ENCODE data around the gene RNF212B. TPM values are rescaled to one million over a fixed set of nuclear protein-coding genes. Genes with fewer than 3 reads are reported as not detected.

RNF212B gene
- total and polyA plus RNA-seq, 10 of the 15 experiments (the other 5 are each of a cell fraction or from before 2014, with no cell fraction given): not detected

DNA sequence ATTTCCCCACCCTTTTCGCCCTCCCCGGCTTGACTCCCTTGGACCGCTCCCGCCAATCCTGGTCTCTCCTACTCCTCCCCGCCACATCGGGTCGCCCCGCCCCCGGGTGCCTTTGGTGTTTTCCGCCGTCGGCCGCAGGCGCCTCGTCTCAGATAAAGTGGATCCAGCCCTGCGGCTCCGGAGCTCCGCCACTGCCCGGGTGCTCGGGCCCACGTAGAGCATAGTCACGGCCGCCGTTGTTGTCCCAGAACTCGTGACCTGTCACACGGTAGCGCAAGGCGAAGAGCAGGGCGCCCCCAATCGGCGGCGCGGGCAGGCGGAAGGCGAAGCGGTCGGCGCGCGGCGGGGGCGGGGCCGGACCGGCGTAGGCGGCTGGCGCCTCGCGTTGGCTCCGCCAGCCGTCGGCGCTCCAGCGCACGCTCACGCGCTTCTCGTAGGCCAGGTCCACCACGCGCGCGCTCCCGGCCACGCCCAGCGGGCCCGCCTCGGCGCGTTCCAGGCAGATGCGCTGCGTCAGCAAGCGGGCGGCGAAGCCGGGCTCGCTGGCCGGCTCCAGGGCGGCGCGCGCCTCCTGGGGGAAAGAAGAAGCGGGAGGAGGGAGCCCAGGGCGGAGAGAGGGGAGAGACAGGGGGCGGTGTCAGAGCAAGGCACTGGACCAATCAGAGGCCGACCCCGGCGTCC lies 63.7 kb downstream of the RNF212B start (continued):
- no peak for TF ChIP-seq RBBP5 (conservative IDR thresholded peaks at IDR 0.05)
- TF ChIP-seq SRF (IDR thresholded peaks at IDR 0.05; ENCODE audit: low read depth in 2 of 2, low read length in 2 of 2): no peak
- peak; percentile 78 for TF ChIP-seq POLR2A (IDR thresholded peaks at IDR 0.05; ENCODE audit: low read depth, low read length)
- no peak for TF ChIP-seq PRDM15 (CRISPR knock-in tag; IDR thresholded peaks at IDR 0.05)
- TF ChIP-seq, protein P1, sequence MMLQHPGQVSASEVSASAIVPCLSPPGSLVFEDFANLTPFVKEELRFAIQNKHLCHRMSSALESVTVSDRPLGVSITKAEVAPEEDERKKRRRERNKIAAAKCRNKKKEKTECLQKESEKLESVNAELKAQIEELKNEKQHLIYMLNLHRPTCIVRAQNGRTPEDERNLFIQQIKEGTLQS (IDR thresholded peaks at IDR 0.05; ENCODE audit: borderline replicate concordance, extremely low read depth, low read depth, low read length): no peak
- no peak for TF ChIP-seq ZNF274 (IDR thresholded peaks at IDR 0.05; ENCODE audit: insufficient read depth, insufficient read length)
- TF ChIP-seq RUNX3 (IDR thresholded peaks at IDR 0.05; ENCODE audit: low read length): peak; percentile 23; the same call in 1 of the 2 replicates
- TF ChIP-seq NFYA (IDR thresholded peaks at IDR 0.05; ENCODE audit: borderline replicate concordance, low read depth, low read length): no peak
- TF ChIP-seq KAT2A (conservative IDR thresholded peaks at IDR 0.05; ENCODE audit: control insufficient read depth, low read depth, low read length): no peak
- TF ChIP-seq HCFC1 (IDR thresholded peaks at IDR 0.05; ENCODE audit: low read length): peak; percentile 48; the same call in 1 of the 2 replicates
- 0 out of 2 replicates have a peak, but pooled peaks have one; percentile 46 for TF ChIP-seq TAF1 (IDR thresholded peaks at IDR 0.05; ENCODE audit: borderline replicate concordance, low read depth, low read length)
- TF ChIP-seq CHD4 (IDR thresholded peaks at IDR 0.05): no peak
- TF ChIP-seq CREM (IDR thresholded peaks at IDR 0.05; ENCODE audit: low read depth): peak; percentile 52
- TF ChIP-seq ASH2L (IDR thresholded peaks at IDR 0.05; ENCODE audit: borderline replicate concordance, low read depth): no peak
- peak; percentile 79 for TF ChIP-seq DPF2 (IDR thresholded peaks at IDR 0.05)
- TF ChIP-seq SPI1 (IDR thresholded peaks at IDR 0.05; ENCODE audit: borderline replicate concordance, insufficient read depth, low read depth, low read length): no peak
- peak; percentile 60; the same call in 1 of the 2 replicates for TF ChIP-seq NR2F1 (conservative IDR thresholded peaks at IDR 0.05)
- no peak for TF ChIP-seq E2F8 (IDR thresholded peaks at IDR 0.05; ENCODE audit: low read depth, partially characterized antibody)
- TF ChIP-seq NRF1 (conservative IDR thresholded peaks at IDR 0.05; ENCODE audit: low read depth, low read length): peak; percentile 59; the same call in 1 of the 2 replicates
- peak; percentile 72 for TF ChIP-seq CHD2 (IDR thresholded peaks at IDR 0.05; ENCODE audit: borderline replicate concordance, low read depth, low read length)
- TF ChIP-seq TCF3 (IDR thresholded peaks at IDR 0.05; ENCODE audit: borderline replicate concordance, insufficient read depth, low read depth, low read length): 0 out of 2 replicates have a peak, but pooled peaks have one; percentile 29
- no peak for TF ChIP-seq CBX3 (IDR thresholded peaks at IDR 0.05; ENCODE audit: borderline replicate concordance, low read depth)
- TF ChIP-seq SMAD5 (IDR thresholded peaks at IDR 0.05; ENCODE audit: low read depth): peak; percentile 27
- TF ChIP-seq GABPA (IDR thresholded peaks at IDR 0.05; ENCODE audit: low read depth): no peak

Data from GM12878 (cell line).